GM18519 (cell line): ENCODE data around the gene OR2T4.

ENCODE experiments used
- ATAC-seq: cut with Tn5 transposase; IDR thresholded peaks from one replicate; pipeline ENCODE4 v1.9.1; 2021; ENCODE audit warnings: mild to moderate bottlenecking, moderate library complexity; ENCODE audit not compliant: unreplicated experiment, low FRiP score

Gene OR2T4, protein sequence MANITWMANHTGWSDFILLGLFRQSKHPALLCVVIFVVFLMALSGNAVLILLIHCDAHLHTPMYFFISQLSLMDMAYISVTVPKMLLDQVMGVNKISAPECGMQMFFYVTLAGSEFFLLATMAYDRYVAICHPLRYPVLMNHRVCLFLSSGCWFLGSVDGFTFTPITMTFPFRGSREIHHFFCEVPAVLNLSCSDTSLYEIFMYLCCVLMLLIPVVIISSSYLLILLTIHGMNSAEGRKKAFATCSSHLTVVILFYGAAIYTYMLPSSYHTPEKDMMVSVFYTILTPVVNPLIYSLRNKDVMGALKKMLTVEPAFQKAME

DNA sequence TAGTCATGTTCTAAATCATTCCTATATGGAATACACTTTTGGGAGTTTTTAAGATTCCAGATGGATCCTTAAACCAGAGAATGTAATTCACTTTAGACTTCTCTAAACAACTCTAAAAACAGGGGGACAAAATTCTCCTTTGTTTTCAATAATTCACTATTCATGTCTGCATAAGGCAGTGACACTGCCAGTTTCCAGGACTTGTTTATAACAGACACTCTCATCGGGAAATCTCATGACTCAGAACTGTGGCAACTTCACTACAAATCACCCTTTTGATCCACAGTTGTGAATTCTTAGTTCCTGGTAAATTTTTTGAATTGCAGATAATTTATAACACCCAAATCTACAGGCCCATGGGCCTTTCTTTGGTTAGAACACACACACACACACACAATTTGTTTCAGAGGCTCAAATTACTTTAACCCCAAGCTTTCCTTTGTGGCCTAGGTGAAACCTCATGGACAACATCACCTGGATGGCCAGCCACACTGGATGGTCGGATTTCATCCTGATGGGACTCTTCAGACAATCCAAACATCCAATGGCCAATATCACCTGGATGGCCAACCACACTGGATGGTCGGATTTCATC is at the start of gene OR2T4:
TSS of gene OR2T4 (plus strand) at position 545 of the 595 bp plus-strand sequence. CDS start at position 545, 0 bp downstream.
- no peak for ATAC-seq

- no peak for ATAC-seq
These were observed 44.7 kb upstream of the OR2T4 start for GRCh38 chr1:248316796-248317195.

DNA sequence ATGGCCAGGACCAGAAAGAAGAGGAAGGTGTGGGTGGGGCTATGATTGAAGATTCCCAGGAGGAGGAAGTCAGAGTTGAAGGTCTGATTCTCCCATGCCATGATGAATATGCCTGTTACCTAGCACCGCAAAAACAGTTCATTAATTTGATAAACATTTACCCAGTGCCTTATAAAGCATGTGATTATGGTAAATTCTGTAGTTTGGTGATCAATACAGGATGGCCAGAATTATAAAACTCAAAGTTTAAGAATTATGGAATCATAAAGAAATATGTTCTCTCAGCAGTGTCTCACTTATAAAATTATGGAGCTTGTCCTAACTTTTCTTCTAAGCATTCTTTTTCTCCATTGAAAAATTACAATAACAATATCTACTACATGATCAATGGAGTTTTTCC is 37.0 kb upstream of the OR2T4 start, which contains the start of gene OR2M7:
TSS of gene OR2M7 (minus strand) at position 101 of the 400 bp plus-strand sequence. CDS start at position 101, 0 bp downstream.
- ATAC-seq: no peak

DNA sequence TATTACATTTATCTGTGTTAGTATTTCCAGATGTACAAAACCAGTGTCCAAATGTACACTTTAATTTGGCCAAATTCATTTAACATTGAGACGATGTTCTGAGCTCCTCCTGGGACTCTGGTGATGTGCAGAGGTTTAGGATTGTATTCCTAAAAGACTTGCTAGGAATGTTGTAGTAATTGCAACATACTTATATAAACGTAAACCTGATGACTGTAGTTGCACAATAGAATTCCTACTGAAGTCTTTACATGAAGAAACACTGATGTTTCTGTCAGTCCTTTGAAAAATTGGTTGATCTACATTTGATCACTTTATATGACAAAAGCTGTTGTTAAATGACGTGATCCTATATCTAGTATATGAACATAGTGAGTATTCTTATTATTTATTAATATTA is 18.0 kb upstream of the OR2T4 start:
- no peak for ATAC-seq

DNA sequence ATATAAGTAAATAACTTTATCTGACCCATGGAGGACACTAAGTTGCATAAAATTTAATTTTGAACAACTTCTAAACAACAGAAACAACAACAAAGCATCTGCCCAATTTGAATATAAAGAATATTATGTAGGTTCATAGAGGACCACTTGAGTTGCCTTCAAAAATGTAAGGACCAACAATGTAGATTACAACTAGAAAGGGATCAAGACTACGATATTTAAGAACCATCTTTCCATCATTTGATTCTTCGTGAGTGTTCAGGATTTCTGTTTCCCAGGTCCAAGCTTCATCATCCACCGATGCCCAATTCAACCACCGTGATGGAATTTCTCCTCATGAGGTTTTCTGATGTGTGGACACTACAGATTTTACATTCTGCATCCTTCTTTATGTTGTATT is 13.0 kb upstream of the OR2T4 start, which contains the start of gene OR14C36:
TSS of gene OR14C36 (plus strand) at position 301 of the 400 bp plus-strand sequence. CDS start at position 301, 0 bp downstream.
- ATAC-seq: no peak

GRCh38 chr1:248359415-248359814 is 2.0 kb upstream of the OR2T4 start:
- no peak for ATAC-seq

- ATAC-seq: no peak
These were observed 5.1 kb downstream of the OR2T4 start for GRCh38 chr1:248366609-248367008.

DNA sequence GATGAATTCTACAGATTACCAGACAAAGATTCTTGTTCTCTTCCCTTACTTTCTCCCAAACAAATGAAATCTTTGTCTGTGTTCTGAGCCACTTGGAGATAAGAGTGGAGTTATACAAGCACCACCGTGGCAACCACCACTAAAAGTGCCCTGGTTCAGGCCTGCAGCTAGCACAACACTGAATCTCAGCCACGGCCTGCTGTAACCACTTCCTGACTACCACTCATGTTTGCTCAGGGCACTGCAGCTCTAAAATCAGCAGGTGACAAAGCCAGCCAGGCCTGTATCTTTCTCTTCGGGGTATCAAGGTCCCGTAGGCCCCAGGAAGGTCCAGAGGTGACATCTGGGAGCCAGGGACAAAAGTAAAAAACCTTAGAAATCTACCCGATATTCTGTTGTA is 10.9 kb downstream of the OR2T4 start:
- no peak for ATAC-seq

- ATAC-seq: no peak
These were observed 12.3 kb downstream of the OR2T4 start for GRCh38 chr1:248373761-248374160.

DNA sequence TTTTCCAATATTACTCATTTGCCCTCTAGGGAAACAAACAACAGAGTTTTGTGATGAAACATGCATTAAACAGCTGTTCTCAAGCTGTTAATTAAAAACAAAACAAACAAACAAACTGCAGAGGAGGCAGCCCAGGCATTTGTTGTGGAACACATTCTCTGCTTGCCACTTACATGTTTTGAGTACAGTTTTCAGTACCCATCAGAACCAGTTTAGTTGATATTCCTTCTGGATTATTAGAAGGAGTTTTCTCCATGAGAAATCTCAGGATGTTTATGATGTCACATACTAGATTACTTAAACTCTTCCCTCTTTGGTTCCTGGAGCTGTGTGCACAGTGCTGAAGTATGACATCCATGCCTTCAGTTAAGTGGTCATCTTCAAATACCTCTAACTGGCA is 14.0 kb downstream of the OR2T4 start, which contains the start of gene OR2T6:
TSS of gene OR2T6 (plus strand) at position 301 of the 400 bp plus-strand sequence. CDS start 11,863 bp downstream, outside the sequence.
- no peak for ATAC-seq

- ATAC-seq: no peak
These were observed 15.5 kb downstream of the OR2T4 start for GRCh38 chr1:248376916-248377315.

DNA sequence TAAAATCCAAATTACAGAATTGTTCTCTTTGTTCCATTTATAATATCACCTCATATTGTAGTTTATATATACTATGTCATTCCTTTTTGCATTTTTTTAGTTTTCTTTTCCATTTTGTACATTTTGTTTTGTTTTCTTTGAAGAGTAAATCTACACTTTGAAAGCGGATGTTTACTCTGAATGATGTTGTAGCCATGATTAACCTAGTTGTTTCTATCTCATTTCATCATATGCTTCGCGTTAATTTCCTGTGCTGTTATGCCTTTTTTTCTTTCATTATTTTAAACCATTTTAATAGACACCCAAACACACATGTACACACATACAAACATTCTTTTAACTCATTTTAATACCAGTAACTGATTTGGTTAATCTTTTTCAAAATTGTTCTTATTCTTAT is 19.4 kb downstream of the OR2T4 start:
- ATAC-seq: no peak

- no peak for ATAC-seq
These were observed 27.0 kb downstream of the OR2T4 start for GRCh38 chr1:248388426-248388825.

GRCh38 chr1:248393050-248393449 is 31.6 kb downstream of the OR2T4 start:
- ATAC-seq: no peak

DNA sequence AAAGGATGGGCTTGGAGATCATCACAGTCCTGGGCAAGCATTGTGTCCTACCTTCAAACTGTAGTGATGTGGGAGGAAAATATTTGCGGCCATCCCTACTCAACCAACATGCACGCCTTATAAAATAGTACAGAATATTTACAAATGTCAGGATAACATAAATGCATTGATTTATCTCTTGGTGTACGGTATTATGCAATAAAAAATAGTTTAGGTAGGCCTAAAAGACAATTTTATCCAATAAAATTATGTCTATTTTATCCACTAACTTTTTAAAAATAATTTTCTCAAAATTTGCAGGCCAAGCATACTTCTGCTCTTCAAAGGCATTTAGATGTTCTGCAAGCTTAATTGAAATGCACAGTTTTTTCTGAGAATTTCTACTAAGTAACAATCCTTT is 41.3 kb downstream of the OR2T4 start, which contains the start of gene OR2T1:
TSS of gene OR2T1 (plus strand) at position 301 of the 400 bp plus-strand sequence. CDS start 3,100 bp downstream, outside the sequence.
- no peak for ATAC-seq

DNA sequence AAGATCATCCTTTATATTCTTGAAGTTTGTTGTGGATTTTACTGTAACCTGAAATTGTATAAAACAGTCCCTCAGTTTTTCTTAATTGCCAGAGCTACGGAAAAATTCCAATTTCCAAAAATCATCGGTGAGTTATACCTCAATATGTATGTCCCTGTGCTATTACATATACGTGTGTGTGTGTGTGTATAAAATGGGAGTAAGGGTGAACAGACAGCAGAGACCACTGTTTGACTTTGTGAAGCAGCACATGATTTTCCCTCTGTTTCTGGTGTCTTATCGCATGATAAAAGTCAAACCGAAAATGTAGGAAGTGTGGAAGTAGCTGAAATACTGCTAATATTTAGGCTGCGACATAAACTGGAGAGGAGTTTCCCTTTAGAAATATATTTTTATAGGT is 42.6 kb downstream of the OR2T4 start:
- no peak for ATAC-seq

DNA sequence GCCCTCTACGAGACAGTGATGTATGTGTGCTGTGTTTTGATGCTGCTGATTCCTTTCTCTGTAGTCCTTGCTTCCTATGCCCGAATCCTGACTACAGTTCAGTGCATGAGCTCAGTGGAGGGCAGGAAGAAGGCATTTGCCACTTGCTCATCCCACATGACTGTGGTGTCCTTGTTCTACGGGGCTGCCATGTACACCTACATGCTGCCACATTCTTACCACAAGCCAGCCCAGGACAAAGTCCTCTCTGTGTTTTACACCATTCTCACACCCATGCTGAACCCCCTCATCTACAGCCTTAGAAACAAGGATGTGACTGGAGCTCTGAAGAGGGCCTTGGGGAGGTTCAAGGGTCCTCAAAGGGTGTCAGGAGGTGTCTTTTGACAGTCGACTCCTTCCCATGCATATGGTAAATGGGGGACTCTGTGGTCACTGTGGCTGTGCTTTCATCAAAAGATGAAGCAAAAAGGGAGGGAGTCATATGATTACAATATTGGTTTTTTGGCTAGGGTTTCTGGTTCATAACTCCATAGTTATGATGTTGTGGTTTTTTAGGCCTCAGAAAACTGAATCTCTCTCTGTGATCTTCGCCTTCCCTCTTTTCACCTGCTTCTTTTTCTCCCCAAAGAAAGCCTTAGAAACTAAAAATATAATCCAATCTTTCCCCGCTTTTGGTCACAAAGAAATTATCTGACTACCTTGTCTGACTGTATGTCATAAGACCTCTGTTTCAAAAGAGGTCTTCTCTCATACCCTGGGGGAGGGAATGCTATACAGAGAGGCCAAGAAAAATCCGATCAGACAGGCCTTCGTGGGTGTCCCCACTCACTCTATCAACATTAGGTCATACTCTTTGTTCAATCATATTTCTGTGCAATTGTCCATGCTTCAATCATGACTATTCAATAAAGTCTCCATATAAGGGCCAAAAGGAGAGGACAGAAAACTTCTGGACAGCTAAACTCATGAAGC is 45.5 kb downstream of the OR2T4 start:
- ATAC-seq: no peak
